SK-N-SH treated with all-trans-retinoic acid at 6 μM for 48 hours (cell line): ENCODE results near the gene RAB30.

ENCODE experiments used
- ATAC-seq: fragments of 200-7000 bp; cut with Tn5 transposase; 3 replicates; pipeline ENCODE4 v1.9.1; 2020; ENCODE audit warnings: mild to moderate bottlenecking, moderate library complexity
- ARNTL ChIP-seq: fragments of 450-650 bp; formaldehyde crosslinking; IDR thresholded peaks from 2 replicates; pipeline ENCODE4 v1.5.0; 2020; ENCODE audit warnings: low read depth, mild to moderate bottlenecking, moderate library complexity, borderline replicate concordance
- BACH2 ChIP-seq: fragments of 250-450 bp; sonication (Bioruptor Pico); IDR thresholded peaks from 2 replicates; pipeline ENCODE4 v1.9.0; 2021; ENCODE audit warnings: mild to moderate bottlenecking, borderline replicate concordance
- CSDC2 ChIP-seq: fragments of 250-450 bp; sonication (Bioruptor Pico); IDR thresholded peaks from 2 replicates; pipeline ENCODE4 v1.5.0; 2020; ENCODE audit warnings: mild to moderate bottlenecking, moderate library complexity
- ESRRG ChIP-seq: fragments of 250-450 bp; sonication (Bioruptor Pico); IDR thresholded peaks from 2 replicates; pipeline ENCODE4 v1.6.1; 2021; ENCODE audit warnings: mild to moderate bottlenecking
- GLIS3 ChIP-seq: fragments of 250-450 bp; sonication (Bioruptor Pico); IDR thresholded peaks from 2 replicates; pipeline ENCODE4 v1.5.0; 2020; ENCODE audit warnings: mild to moderate bottlenecking, moderate library complexity
- ISL1 ChIP-seq: fragments of 250-450 bp; sonication (Bioruptor Pico); IDR thresholded peaks from 2 replicates; pipeline ENCODE4 v2.1.2; 2022; ENCODE audit warnings: mild to moderate bottlenecking, moderate library complexity
- OSR1 ChIP-seq: fragments of 250-450 bp; sonication (Bioruptor Pico); IDR thresholded peaks from 2 replicates; pipeline ENCODE4 v1.8.0; 2022; ENCODE audit warnings: moderate library complexity, mild to moderate bottlenecking, inconsistent platforms
- PPARA ChIP-seq: fragments of 250-450 bp; sonication (Bioruptor Pico); IDR thresholded peaks from 2 replicates; pipeline ENCODE4 v1.5.0; 2020; ENCODE audit warnings: mild to moderate bottlenecking, borderline replicate concordance
- RARB ChIP-seq: fragments of 250-450 bp; sonication (Bioruptor Pico); IDR thresholded peaks from 2 replicates; pipeline ENCODE4 v1.8.0; 2021; ENCODE audit warnings: mild to moderate bottlenecking, moderate library complexity
- SNAI2 ChIP-seq: fragments of 250-450 bp; sonication (Bioruptor Pico); IDR thresholded peaks from 2 replicates; pipeline ENCODE4 v1.5.0; 2020; ENCODE audit warnings: mild to moderate bottlenecking, moderate library complexity
- TCF4 ChIP-seq: fragments of 250-450 bp; sonication (Bioruptor Pico); IDR thresholded peaks from 2 replicates; pipeline ENCODE4 v1.8.0; 2021; ENCODE audit warnings: mild to moderate bottlenecking, moderate library complexity, borderline replicate concordance
- TOX ChIP-seq: fragments of 250-450 bp; sonication (Bioruptor Pico); IDR thresholded peaks from 2 replicates; pipeline ENCODE4 v1.8.0; 2021; ENCODE audit warnings: mild to moderate bottlenecking, moderate library complexity, borderline replicate concordance
- ZC3H10 ChIP-seq: fragments of 250-450 bp; sonication (Bioruptor Pico); IDR thresholded peaks from 2 replicates; pipeline ENCODE4 v1.5.1; 2021; ENCODE audit warnings: mild to moderate bottlenecking, moderate library complexity
- ZFP3 ChIP-seq: fragments of 250-450 bp; sonication (Bioruptor Pico); IDR thresholded peaks from 2 replicates; pipeline ENCODE4 v1.5.0; 2020; ENCODE audit warnings: mild to moderate bottlenecking, moderate library complexity
- ZFP30 ChIP-seq: fragments of 450-650 bp; formaldehyde crosslinking; IDR thresholded peaks from 2 replicates; pipeline ENCODE4 v1.5.0; 2022; ENCODE audit warnings: mild to moderate bottlenecking, moderate library complexity
- ZNF70 ChIP-seq: fragments of 450-650 bp; formaldehyde crosslinking; IDR thresholded peaks from 2 replicates; pipeline ENCODE4 v1.5.0; 2020; ENCODE audit warnings: mild to moderate bottlenecking, moderate library complexity
- ZNF8 ChIP-seq: fragments of 450-650 bp; formaldehyde crosslinking; IDR thresholded peaks from 2 replicates; pipeline ENCODE4 v1.5.0; 2020; ENCODE audit warnings: mild to moderate bottlenecking, moderate library complexity
- TF ChIP-seq, protein P1 (sequence below): fragments of 250-450 bp; sonication (Bioruptor Pico); IDR thresholded peaks from 2 replicates; pipeline ENCODE4 v1.8.0; 2021; ENCODE audit warnings: low read depth, mild to moderate bottlenecking, moderate library complexity, borderline replicate concordance
- TF ChIP-seq, protein P2 (sequence below): fragments of 250-450 bp; sonication (Bioruptor Pico); IDR thresholded peaks from 2 replicates; pipeline ENCODE4 v1.5.1; 2021; ENCODE audit warnings: mild to moderate bottlenecking, moderate library complexity
- TF ChIP-seq, protein P3 (sequence below): fragments of 250-450 bp; sonication (Bioruptor Pico); IDR thresholded peaks from 2 replicates; pipeline ENCODE4 v1.5.0; 2020; ENCODE audit warnings: mild to moderate bottlenecking, moderate library complexity
- TF ChIP-seq, protein P4 (sequence below): fragments of 250-450 bp; sonication (Bioruptor Pico); IDR thresholded peaks from 2 replicates; pipeline ENCODE4 v1.5.1; 2020; ENCODE audit warnings: low read depth, mild to moderate bottlenecking, moderate library complexity
- TF ChIP-seq, protein P5 (sequence below): fragments of 250-450 bp; sonication (Bioruptor Pico); IDR thresholded peaks from 2 replicates; pipeline ENCODE4 v1.8.0; 2020; ENCODE audit warnings: mild to moderate bottlenecking, moderate library complexity, borderline replicate concordance

Gene RAB30

DNA sequence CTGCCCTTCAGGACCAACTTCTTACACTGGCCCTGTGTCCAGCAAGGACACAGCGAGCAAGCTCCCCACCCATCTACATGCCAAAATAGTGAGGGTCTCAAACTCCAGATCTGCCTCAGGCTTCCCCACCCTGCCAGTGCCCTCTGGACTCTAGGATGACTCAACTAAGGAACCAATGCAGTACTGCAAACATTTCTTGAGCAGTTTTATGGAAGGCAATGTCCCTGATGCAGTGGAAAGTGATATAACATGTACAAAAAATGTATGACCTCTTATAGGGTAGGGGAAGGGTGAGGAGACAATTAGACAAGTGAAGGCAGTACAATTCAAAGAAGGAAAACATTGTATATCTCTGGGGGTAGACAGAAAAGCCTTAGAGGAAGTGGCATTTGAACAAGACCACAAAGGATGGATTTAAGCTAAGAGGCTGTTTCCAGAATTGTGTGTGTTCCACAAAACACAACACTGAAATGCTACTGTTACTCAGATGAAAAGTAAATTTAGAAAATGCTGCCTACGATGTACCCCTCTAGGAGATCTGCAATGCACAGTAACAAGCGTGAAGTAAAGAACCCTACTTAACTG, 47.3 kb downstream of the RAB30 start (continued):
- TF ChIP-seq, protein P1, sequence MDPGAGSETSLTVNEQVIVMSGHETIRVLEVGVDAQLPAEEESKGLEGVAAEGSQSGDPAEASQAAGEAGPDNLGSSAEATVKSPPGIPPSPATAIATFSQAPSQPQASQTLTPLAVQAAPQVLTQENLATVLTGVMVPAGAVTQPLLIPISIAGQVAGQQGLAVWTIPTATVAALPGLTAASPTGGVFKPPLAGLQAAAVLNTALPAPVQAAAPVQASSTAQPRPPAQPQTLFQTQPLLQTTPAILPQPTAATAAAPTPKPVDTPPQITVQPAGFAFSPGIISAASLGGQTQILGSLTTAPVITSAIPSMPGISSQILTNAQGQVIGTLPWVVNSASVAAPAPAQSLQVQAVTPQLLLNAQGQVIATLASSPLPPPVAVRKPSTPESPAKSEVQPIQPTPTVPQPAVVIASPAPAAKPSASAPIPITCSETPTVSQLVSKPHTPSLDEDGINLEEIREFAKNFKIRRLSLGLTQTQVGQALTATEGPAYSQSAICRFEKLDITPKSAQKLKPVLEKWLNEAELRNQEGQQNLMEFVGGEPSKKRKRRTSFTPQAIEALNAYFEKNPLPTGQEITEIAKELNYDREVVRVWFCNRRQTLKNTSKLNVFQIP (CRISPR knock-in tag) = no peak
- no peak for TF ChIP-seq ZNF8 (CRISPR knock-in tag)

DNA sequence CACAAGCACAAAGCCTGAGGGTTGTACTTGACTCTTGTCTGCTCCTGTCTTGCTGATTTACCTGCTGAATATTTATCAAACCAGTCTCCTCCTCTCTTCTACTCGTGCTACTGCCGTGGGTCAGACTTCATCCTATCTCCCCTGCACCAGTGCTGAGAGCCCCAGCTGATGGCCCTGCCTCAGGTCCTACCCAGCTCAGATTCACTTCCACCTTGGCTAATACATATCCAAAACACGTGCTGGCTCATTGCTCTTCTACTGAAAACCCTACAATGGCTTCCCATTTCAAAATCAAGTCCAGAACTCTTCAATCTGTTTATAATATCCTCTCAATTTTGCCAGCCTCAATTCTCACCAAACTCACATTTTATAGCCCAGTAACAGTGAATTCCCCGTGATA, 48.3 kb downstream of the RAB30 start:
- TF ChIP-seq ZFP30 (CRISPR knock-in tag) (no peak), TOX (CRISPR knock-in tag) (no peak), ZNF70 (CRISPR knock-in tag) (no peak), BACH2 (CRISPR knock-in tag) (no peak), CSDC2 (CRISPR knock-in tag) (no peak), RARB (no peak), ISL1 (CRISPR knock-in tag) (no peak), SNAI2 (CRISPR knock-in tag) (no peak), OSR1 (no peak), ZC3H10 (CRISPR knock-in tag) (no peak), PPARA (CRISPR knock-in tag) (no peak), TCF4 (CRISPR knock-in tag) (no peak), GLIS3 (CRISPR knock-in tag) (no peak)
- TF ChIP-seq, protein P2, sequence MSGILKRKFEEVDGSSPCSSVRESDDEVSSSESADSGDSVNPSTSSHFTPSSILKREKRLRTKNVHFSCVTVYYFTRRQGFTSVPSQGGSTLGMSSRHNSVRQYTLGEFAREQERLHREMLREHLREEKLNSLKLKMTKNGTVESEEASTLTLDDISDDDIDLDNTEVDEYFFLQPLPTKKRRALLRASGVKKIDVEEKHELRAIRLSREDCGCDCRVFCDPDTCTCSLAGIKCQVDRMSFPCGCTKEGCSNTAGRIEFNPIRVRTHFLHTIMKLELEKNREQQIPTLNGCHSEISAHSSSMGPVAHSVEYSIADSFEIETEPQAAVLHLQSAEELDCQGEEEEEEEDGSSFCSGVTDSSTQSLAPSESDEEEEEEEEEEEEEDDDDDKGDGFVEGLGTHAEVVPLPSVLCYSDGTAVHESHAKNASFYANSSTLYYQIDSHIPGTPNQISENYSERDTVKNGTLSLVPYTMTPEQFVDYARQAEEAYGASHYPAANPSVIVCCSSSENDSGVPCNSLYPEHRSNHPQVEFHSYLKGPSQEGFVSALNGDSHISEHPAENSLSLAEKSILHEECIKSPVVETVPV = no peak
- TF ChIP-seq, protein P3, sequence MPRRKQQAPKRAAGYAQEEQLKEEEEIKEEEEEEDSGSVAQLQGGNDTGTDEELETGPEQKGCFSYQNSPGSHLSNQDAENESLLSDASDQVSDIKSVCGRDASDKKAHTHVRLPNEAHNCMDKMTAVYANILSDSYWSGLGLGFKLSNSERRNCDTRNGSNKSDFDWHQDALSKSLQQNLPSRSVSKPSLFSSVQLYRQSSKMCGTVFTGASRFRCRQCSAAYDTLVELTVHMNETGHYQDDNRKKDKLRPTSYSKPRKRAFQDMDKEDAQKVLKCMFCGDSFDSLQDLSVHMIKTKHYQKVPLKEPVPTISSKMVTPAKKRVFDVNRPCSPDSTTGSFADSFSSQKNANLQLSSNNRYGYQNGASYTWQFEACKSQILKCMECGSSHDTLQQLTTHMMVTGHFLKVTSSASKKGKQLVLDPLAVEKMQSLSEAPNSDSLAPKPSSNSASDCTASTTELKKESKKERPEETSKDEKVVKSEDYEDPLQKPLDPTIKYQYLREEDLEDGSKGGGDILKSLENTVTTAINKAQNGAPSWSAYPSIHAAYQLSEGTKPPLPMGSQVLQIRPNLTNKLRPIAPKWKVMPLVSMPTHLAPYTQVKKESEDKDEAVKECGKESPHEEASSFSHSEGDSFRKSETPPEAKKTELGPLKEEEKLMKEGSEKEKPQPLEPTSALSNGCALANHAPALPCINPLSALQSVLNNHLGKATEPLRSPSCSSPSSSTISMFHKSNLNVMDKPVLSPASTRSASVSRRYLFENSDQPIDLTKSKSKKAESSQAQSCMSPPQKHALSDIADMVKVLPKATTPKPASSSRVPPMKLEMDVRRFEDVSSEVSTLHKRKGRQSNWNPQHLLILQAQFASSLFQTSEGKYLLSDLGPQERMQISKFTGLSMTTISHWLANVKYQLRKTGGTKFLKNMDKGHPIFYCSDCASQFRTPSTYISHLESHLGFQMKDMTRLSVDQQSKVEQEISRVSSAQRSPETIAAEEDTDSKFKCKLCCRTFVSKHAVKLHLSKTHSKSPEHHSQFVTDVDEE (CRISPR knock-in tag) = no peak
- TF ChIP-seq, protein P1 (CRISPR knock-in tag) = no peak
- TF ChIP-seq, protein P4, sequence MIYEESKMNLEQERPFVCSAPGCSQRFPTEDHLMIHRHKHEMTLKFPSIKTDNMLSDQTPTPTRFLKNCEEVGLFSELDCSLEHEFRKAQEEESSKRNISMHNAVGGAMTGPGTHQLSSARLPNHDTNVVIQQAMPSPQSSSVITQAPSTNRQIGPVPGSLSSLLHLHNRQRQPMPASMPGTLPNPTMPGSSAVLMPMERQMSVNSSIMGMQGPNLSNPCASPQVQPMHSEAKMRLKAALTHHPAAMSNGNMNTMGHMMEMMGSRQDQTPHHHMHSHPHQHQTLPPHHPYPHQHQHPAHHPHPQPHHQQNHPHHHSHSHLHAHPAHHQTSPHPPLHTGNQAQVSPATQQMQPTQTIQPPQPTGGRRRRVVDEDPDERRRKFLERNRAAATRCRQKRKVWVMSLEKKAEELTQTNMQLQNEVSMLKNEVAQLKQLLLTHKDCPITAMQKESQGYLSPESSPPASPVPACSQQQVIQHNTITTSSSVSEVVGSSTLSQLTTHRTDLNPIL = no peak
- ATAC-seq = no peak

DNA sequence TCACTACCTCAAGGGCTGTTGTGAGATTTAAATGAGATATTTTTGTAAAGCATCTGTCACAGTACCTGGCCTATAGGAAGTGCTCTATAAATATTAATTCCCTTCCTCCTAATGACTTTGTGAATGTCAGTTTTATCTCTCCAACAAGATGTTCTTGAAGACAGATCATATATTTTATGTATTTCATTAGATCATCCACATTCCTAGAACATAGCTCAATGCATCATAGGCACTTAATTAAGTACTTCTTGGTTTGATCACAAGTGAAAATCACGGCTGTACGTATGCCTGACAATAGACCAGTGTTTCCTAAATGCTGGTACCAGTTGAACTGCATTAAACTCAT, 49.9 kb downstream of the RAB30 start:
- ATAC-seq = no peak; the same call in 2 of the 3 replicates
- TF ChIP-seq ARNTL (no peak), RARB (no peak), PPARA (CRISPR knock-in tag) (no peak), ZC3H10 (CRISPR knock-in tag) (0 out of 2 replicates have a peak, but pooled peaks have one; percentile 23), TCF4 (CRISPR knock-in tag) (peak; percentile 62), ZFP3 (CRISPR knock-in tag) (peak; percentile 78), ESRRG (peak; percentile 90), CSDC2 (CRISPR knock-in tag) (0 out of 2 replicates have a peak, but pooled peaks have one; percentile 58), ISL1 (CRISPR knock-in tag) (peak; percentile 98), ZFP30 (CRISPR knock-in tag) (no peak)
- TF ChIP-seq, protein P3 (CRISPR knock-in tag) = peak; percentile 66; the same call in 1 of the 2 replicates
- TF ChIP-seq, protein P5, sequence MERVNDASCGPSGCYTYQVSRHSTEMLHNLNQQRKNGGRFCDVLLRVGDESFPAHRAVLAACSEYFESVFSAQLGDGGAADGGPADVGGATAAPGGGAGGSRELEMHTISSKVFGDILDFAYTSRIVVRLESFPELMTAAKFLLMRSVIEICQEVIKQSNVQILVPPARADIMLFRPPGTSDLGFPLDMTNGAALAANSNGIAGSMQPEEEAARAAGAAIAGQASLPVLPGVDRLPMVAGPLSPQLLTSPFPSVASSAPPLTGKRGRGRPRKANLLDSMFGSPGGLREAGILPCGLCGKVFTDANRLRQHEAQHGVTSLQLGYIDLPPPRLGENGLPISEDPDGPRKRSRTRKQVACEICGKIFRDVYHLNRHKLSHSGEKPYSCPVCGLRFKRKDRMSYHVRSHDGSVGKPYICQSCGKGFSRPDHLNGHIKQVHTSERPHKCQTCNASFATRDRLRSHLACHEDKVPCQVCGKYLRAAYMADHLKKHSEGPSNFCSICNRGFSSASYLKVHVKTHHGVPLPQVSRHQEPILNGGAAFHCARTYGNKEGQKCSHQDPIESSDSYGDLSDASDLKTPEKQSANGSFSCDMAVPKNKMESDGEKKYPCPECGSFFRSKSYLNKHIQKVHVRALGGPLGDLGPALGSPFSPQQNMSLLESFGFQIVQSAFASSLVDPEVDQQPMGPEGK (CRISPR knock-in tag) = peak; percentile 76; the same call in 1 of the 2 replicates
- TF ChIP-seq, protein P1 (CRISPR knock-in tag) = no peak; the same call in 1 of the 2 replicates
